Mammary epithelial cell (primary cell): ENCODE measurements around the gene GLTPD2.

Experiments
- CTCF ChIP-seq, 2 donors: IDR thresholded peaks in 1 of 2; conservative IDR thresholded peaks in 1 of 2; 2 replicates each; pipeline ENCODE4 v1.5.1; 2011 to 2012; ENCODE audit warnings: inconsistent platforms in 2 of 2, low read length in 2 of 2, mild to moderate bottlenecking in 2 of 2, control low read depth in 1 of 2, low read depth in 1 of 2; ENCODE audit not compliant: insufficient read depth in 1 of 2; ENCODE audit errors: extremely low read depth in 1 of 2
- EZH2 ChIP-seq: IDR thresholded peaks from 2 replicates; pipeline ENCODE4 v1.6.1; 2012; ENCODE audit warnings: low read length, inconsistent platforms, borderline replicate concordance

- TF ChIP-seq CTCF (conservative IDR thresholded peaks at IDR 0.05 in 1 of 2, IDR thresholded peaks at IDR 0.05 in 1 of 2; ENCODE audit: extremely low read depth in 1 of 2, insufficient read depth in 1 of 2, low read depth in 1 of 2, low read length in 2 of 2) (no peak), EZH2 (no peak)
Observed at GRCh38 chr17:4786106-4786511, 2.7 kb upstream of the GLTPD2 start, which contains the start of gene VMO1.
